ENCODE measurements around the gene SNAP29. TPM values are rescaled to one million over a fixed set of nuclear protein-coding genes. Genes with fewer than 3 reads are reported as not detected.

SNAP29 gene
- total and polyA plus RNA-seq, 9 of the 15 experiments (the other 6 are each of a cell fraction or from before 2014, with no cell fraction given), result 19.5 to 250 (median 75.9) TPM

GRCh38 chr22:20885557-20886323, 26.9 kb downstream of the SNAP29 start (continued):
- TF ChIP-seq, protein P1, sequence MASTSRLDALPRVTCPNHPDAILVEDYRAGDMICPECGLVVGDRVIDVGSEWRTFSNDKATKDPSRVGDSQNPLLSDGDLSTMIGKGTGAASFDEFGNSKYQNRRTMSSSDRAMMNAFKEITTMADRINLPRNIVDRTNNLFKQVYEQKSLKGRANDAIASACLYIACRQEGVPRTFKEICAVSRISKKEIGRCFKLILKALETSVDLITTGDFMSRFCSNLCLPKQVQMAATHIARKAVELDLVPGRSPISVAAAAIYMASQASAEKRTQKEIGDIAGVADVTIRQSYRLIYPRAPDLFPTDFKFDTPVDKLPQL (IDR thresholded peaks at IDR 0.05; ENCODE audit: extremely low read depth, insufficient read length), result no peak
- TF ChIP-seq FOXK2 (conservative IDR thresholded peaks at IDR 0.05 in 1 of 2, IDR thresholded peaks at IDR 0.05 in 1 of 2; ENCODE audit: low read depth in 2 of 2) (peak; percentile 67 to 72), PHTF2 (CRISPR knock-in tag; IDR thresholded peaks at IDR 0.05) (no peak), ELF1 (tag; IDR thresholded peaks at IDR 0.05) (peak; percentile 64), FIP1L1 (IDR thresholded peaks at IDR 0.05; ENCODE audit: low read depth, low read length, poor library complexity, severe bottlenecking) (no peak), TSHZ1 (CRISPR knock-in tag; IDR thresholded peaks at IDR 0.05) (no peak), ZNF431 (CRISPR knock-in tag; IDR thresholded peaks at IDR 0.05) (no peak), ZNF561 (CRISPR knock-in tag; conservative IDR thresholded peaks at IDR 0.05) (no peak), SP2 (IDR thresholded peaks at IDR 0.05; ENCODE audit: extremely low read depth, low read depth, low read length, poor library complexity, severe bottlenecking) (no peak), C11orf30 (IDR thresholded peaks at IDR 0.05; ENCODE audit: low read depth) (no peak)
- TF ChIP-seq, protein P2, sequence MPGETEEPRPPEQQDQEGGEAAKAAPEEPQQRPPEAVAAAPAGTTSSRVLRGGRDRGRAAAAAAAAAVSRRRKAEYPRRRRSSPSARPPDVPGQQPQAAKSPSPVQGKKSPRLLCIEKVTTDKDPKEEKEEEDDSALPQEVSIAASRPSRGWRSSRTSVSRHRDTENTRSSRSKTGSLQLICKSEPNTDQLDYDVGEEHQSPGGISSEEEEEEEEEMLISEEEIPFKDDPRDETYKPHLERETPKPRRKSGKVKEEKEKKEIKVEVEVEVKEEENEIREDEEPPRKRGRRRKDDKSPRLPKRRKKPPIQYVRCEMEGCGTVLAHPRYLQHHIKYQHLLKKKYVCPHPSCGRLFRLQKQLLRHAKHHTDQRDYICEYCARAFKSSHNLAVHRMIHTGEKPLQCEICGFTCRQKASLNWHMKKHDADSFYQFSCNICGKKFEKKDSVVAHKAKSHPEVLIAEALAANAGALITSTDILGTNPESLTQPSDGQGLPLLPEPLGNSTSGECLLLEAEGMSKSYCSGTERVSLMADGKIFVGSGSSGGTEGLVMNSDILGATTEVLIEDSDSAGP (CRISPR knock-in tag; IDR thresholded peaks at IDR 0.05), result peak; percentile 87
